ENCODE results near the gene CRK. TPM values are rescaled to one million over a fixed set of nuclear protein-coding genes. Genes with fewer than 3 reads are reported as not detected.
A peak's percentile ranks its signal among the peaks of the same experiment; 100 is the strongest.
"Not testable (repeated sequence)": the region's sequence is repeated elsewhere in the genome, so short reads cannot be mapped to it uniquely, and the experiment has no call there.

CRK gene
- total RNA-seq, 4 donors from 2014 or later = 59.8 to 102 (median 75.7) TPM

GRCh38 chr17:1390432-1391367, 65.3 kb downstream of the CRK start:
- no peaks in the 10 kb centered on the region for H3K27me3 ChIP-seq
- peaks cover 88 to 100% (median 99%) of the 10 kb centered on the region in 4 donors for H3K4me1 ChIP-seq
- no peaks in the 10 kb centered on the region for H3K36me3 ChIP-seq
- H3K4me3 ChIP-seq = peak overlapping the region in 2 of 4 donors; percentile 12 to 15
- DNase-seq (ENCODE audit: extremely low spot score) = no peak
- intact Hi-C loops (cut with DNase I) = no loop called here
- 10% methylated on average over 6 of the region's 6 CpGs for WGBS
- no peak for TF ChIP-seq EP300 (IDR thresholded peaks at IDR 0.05)
- no peak for TF ChIP-seq POLR2A (IDR thresholded peaks at IDR 0.05; ENCODE audit: low read depth)
- no peak for TF ChIP-seq POLR2AphosphoS5 (IDR thresholded peaks at IDR 0.05)
- TF ChIP-seq CTCF (IDR thresholded peaks at IDR 0.05) = no peak
- peak overlapping the region; percentile 42 to 74 (median 66) for H3K27ac ChIP-seq (replicated peaks in 1 of 4)
- no peaks in the 10 kb centered on the region for H3K9me3 ChIP-seq

GRCh38 chr17:1387490-1388227, 68.4 kb downstream of the CRK start:
- peak overlapping the region in 2 of 4 donors; percentile 28 to 41 for H3K27ac ChIP-seq (replicated peaks in 1 of 4)
- 63% methylated on average over 19 of the region's 22 CpGs for WGBS
- peaks cover 89 to 100% (median 99%) of the 10 kb centered on the region in 4 donors for H3K4me1 ChIP-seq

GRCh38 chr17:1386675-1387190, 69.3 kb downstream of the CRK start:
- intact Hi-C loops (cut with DNase I) = loop anchor here (10.0 kb wide), 1 partner anchor 648 kb away; the partner anchor contains the start of gene DPH1
- not testable (repeated sequence) for H3K27me3 ChIP-seq; H3K9me3 ChIP-seq; DNase-seq (ENCODE audit: extremely low spot score); H3K36me3 ChIP-seq; H3K4me3 ChIP-seq
- Histone ChIP-seq H3K4me1 (peaks cover 83 to 100% (median 99%) of the 10 kb centered on the region in 4 donors), H3K27ac (replicated peaks in 1 of 4) (peak overlapping the region; percentile 1 to 41 (median 34))
- WGBS = 75% methylated on average over 8 of the region's 8 CpGs

More at GRCh38 chr17:1387490-1388227, 68.4 kb downstream of the CRK start:
- not testable (repeated sequence) for H3K36me3 ChIP-seq; H3K9me3 ChIP-seq; H3K27me3 ChIP-seq; H3K4me3 ChIP-seq; DNase-seq (ENCODE audit: extremely low spot score)
- intact Hi-C loops (cut with DNase I) = loop anchor here (10.0 kb wide), 1 partner anchor 647 kb away; the partner anchor contains the start of gene DPH1

GRCh38 chr17:1386265-1386664, 69.8 kb downstream of the CRK start:
- WGBS = 82% methylated on average over 2 of the region's 2 CpGs
- H3K4me3 ChIP-seq = no peak overlapping the region
- peak overlapping the region in 3 of 4 donors; percentile 1 to 40 (median 28) for H3K27ac ChIP-seq (replicated peaks in 1 of 4)
- no peak for DNase-seq (ENCODE audit: extremely low spot score)
- TF ChIP-seq POLR2A (IDR thresholded peaks at IDR 0.05; ENCODE audit: low read depth) (no peak), EP300 (IDR thresholded peaks at IDR 0.05) (no peak), CTCF (IDR thresholded peaks at IDR 0.05) (no peak), POLR2AphosphoS5 (IDR thresholded peaks at IDR 0.05) (no peak)
- no peaks in the 10 kb centered on the region for H3K9me3 ChIP-seq
- H3K4me1 ChIP-seq = peaks cover 83 to 100% (median 99%) of the 10 kb centered on the region in 4 donors
- intact Hi-C loops (cut with DNase I) = loop anchor here (10.0 kb wide), 1 partner anchor 649 kb away; the partner anchor contains the start of gene DPH1
- no peaks in the 10 kb centered on the region for H3K36me3 ChIP-seq
- no peaks in the 10 kb centered on the region for H3K27me3 ChIP-seq

DNA sequence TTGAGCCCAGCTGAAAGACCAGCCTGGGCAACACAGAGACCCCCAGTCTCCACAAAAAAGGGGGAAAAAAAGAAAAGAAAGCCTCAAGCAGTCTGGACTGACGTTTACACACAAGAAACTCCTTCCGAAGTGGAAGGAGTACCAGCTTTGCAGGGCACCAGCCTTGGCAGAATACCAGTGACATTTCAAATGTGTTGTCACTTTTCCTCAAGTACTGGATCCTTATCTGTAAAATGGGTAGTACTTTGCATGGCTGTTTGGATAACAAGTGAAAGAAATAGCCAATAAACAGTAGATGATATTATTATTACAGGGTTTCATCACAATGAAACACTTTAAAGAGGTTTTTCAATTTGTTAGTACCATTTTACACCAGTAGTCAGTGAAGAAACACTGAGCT, 70.2 kb downstream of the CRK start:
- Histone ChIP-seq H3K9me3 (no peaks in the 10 kb centered on the region), H3K27me3 (no peaks in the 10 kb centered on the region), H3K4me3 (no peak overlapping the region), H3K27ac (replicated peaks in 1 of 4) (peak overlapping the region in 2 of 4 donors; percentile 7 to 23), H3K4me1 (peaks cover 83 to 100% (median 99%) of the 10 kb centered on the region in 4 donors), H3K36me3 (no peaks in the 10 kb centered on the region)
- intact Hi-C loops (cut with DNase I) = loop anchor here (10.0 kb wide), 1 partner anchor 649 kb away; the partner anchor contains the start of gene DPH1
- TF ChIP-seq POLR2A (IDR thresholded peaks at IDR 0.05; ENCODE audit: low read depth) (no peak), CTCF (IDR thresholded peaks at IDR 0.05) (no peak), POLR2AphosphoS5 (IDR thresholded peaks at IDR 0.05) (no peak), EP300 (IDR thresholded peaks at IDR 0.05) (no peak)
- no peak for DNase-seq (ENCODE audit: extremely low spot score)
- 29% methylated on average over 2 of the region's 2 CpGs for WGBS
